WERI-Rb-1 (cell line): Measurements from ENCODE around the gene VAV2.

ENCODE experiments used
- DNase-seq: peaks from one replicate; pipeline ENCODE4 v3.0.0-alpha.2; 2020
- H3K27ac ChIP-seq: fragments of 250-450 bp; sonication (Bioruptor Pico); 2 replicates; pipeline ENCODE4 v1.5.1; 2020; ENCODE audit warnings: mild to moderate bottlenecking, moderate library complexity
- H3K27me3 ChIP-seq: fragments of 250-450 bp; sonication (Bioruptor Pico); 2 replicates; pipeline ENCODE4 v1.5.1; 2021; ENCODE audit warnings: mild to moderate bottlenecking, low read depth, moderate library complexity; ENCODE audit not compliant: insufficient read depth, severe bottlenecking
- H3K36me3 ChIP-seq: fragments of 250-450 bp; sonication (Bioruptor Pico); 2 replicates; pipeline ENCODE4 v1.5.1; 2020; ENCODE audit warnings: mild to moderate bottlenecking, moderate library complexity
- H3K4me3 ChIP-seq: 2 replicates; pipeline ENCODE4 v1.5.1; 2011; ENCODE audit warnings: low read depth, mild to moderate bottlenecking, control low read depth, low read length
- H3K9me3 ChIP-seq: fragments of 250-450 bp; sonication (Bioruptor Pico); 2 replicates; pipeline ENCODE4 v1.5.1; 2021; ENCODE audit warnings: mild to moderate bottlenecking, moderate library complexity; ENCODE audit not compliant: severe bottlenecking
- TF ChIP-seq, protein P1 (sequence below): IDR thresholded peaks from 2 replicates; pipeline ENCODE4 v1.5.1; 2011; ENCODE audit warnings: low read depth, mild to moderate bottlenecking, control low read depth, inconsistent platforms, low read length

The VAV2 gene

GRCh38 chr9:133969681-133970580 lies 22.2 kb downstream of the VAV2 start:
- Histone ChIP-seq H3K36me3 (no peaks in the 10 kb centered on the region), H3K9me3 (no peaks in the 10 kb centered on the region), H3K27ac (no peak overlapping the region), H3K27me3 (no peaks in the 10 kb centered on the region), H3K4me3 (no peak overlapping the region)
- TF ChIP-seq, protein P1, sequence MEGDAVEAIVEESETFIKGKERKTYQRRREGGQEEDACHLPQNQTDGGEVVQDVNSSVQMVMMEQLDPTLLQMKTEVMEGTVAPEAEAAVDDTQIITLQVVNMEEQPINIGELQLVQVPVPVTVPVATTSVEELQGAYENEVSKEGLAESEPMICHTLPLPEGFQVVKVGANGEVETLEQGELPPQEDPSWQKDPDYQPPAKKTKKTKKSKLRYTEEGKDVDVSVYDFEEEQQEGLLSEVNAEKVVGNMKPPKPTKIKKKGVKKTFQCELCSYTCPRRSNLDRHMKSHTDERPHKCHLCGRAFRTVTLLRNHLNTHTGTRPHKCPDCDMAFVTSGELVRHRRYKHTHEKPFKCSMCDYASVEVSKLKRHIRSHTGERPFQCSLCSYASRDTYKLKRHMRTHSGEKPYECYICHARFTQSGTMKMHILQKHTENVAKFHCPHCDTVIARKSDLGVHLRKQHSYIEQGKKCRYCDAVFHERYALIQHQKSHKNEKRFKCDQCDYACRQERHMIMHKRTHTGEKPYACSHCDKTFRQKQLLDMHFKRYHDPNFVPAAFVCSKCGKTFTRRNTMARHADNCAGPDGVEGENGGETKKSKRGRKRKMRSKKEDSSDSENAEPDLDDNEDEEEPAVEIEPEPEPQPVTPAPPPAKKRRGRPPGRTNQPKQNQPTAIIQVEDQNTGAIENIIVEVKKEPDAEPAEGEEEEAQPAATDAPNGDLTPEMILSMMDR: no peak
- DNase-seq: no peak

GRCh38 chr9:133968966-133969617 lies 23.0 kb downstream of the VAV2 start:
- H3K27ac ChIP-seq: no peak overlapping the region

GRCh38 chr9:133968428-133968827 lies 23.7 kb downstream of the VAV2 start:
- no peaks in the 10 kb centered on the region for H3K27me3 ChIP-seq
- H3K36me3 ChIP-seq: no peaks in the 10 kb centered on the region
- no peak overlapping the region for H3K4me3 ChIP-seq
- peaks cover 2% of the 10 kb centered on the region for H3K9me3 ChIP-seq
- TF ChIP-seq, protein P1: no peak
- no peak overlapping the region for H3K27ac ChIP-seq
- DNase-seq: no peak

More at GRCh38 chr9:133968966-133969617, 23.0 kb downstream of the VAV2 start:
- Histone ChIP-seq H3K36me3 (no peaks in the 10 kb centered on the region), H3K27me3 (no peaks in the 10 kb centered on the region), H3K9me3 (peaks cover 2% of the 10 kb centered on the region), H3K4me3 (no peak overlapping the region)
- TF ChIP-seq, protein P1: no peak
- DNase-seq: no peak

DNA sequence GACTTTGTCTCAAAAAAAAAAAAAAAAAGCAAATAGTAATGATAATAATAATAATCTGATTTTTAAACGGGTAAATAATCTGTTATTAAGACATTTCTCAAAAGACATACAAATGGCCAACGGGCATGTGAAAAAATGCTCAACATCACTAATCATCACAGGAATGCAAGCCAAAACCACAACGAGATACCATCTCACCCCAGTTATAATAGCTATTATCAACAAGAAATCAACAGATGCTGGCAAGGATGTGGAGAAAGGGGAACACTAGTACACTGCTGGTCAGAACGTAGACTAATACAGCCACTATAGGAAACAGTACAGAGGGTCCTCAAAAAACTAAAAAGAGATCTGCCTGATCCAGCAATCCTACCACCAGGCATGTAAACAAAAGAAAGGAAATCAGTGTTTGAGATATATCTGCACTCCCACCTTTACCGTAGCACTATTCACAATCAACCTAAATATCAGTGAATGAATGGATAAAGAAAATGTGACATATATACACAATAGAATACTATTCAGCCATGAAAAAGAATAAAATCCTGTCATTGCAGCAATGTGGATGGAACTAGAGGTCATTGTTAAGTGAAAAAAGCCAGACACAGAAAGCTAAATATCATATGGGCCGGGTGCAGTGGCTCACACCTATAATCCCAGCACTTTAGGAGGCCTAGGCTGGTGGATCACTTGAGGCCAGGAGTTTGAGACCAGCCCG lies 24.9 kb downstream of the VAV2 start:
- DNase-seq: no peak
- no peaks in the 10 kb centered on the region for H3K27me3 ChIP-seq
- H3K36me3 ChIP-seq: no peaks in the 10 kb centered on the region
- no peak overlapping the region for H3K27ac ChIP-seq
- TF ChIP-seq, protein P1: no peak
- no peak overlapping the region for H3K4me3 ChIP-seq
- H3K9me3 ChIP-seq: peaks cover 2% of the 10 kb centered on the region

GRCh38 chr9:133964463-133964862 lies 27.7 kb downstream of the VAV2 start:
- Histone ChIP-seq H3K36me3 (no peaks in the 10 kb centered on the region), H3K4me3 (no peak overlapping the region), H3K27me3 (no peaks in the 10 kb centered on the region), H3K27ac (no peak overlapping the region), H3K9me3 (peaks cover 2% of the 10 kb centered on the region)
- TF ChIP-seq, protein P1: no peak
- no peak for DNase-seq
